Prostate gland (tissue), 2 donors: ENCODE results near the gene GTPBP6. TPM values are rescaled to one million over a fixed set of nuclear protein-coding genes. Genes with fewer than 3 reads are reported as not detected.
"Not testable (repeated sequence)": the region's sequence is repeated elsewhere in the genome, so short reads cannot be mapped to it uniquely, and the experiment has no call there.

Experiments used
- DNase-seq: peaks from one replicate; pipeline ENCODE4 v3.0.0-alpha.2; 2019; ENCODE audit warnings: low spot score
- H3K27ac ChIP-seq, 2 donors: fragments of 200-600 bp; sonication (generic); 2 replicates each; pipeline ENCODE4 v1.5.1; 2017 to 2019
- H3K27me3 ChIP-seq: fragments of 200-600 bp; sonication (generic); replicated peaks from 2 replicates; pipeline ENCODE4 v1.5.1; 2019; ENCODE audit not compliant: insufficient read depth
- H3K36me3 ChIP-seq, 2 donors: fragments of 200-600 bp; sonication (generic); 1 replicate in 1 of 2; 2 replicates in 1 of 2; pipeline versions ENCODE4 v1.5.1 to v1.8.1; 2017 to 2019
- H3K4me1 ChIP-seq: fragments of 200-600 bp; sonication (generic); replicated peaks from 2 replicates; pipeline ENCODE4 v1.5.1; 2019
- H3K4me3 ChIP-seq, 2 donors: fragments of 200-600 bp; sonication (generic); 2 replicates each; pipeline ENCODE4 v1.5.1; 2017 to 2019
- H3K9me3 ChIP-seq: fragments of 200-600 bp; sonication (generic); 2 replicates; pipeline ENCODE4 v1.5.1; 2017
- CTCF ChIP-seq, 4 experiments: fragments of 200-600 bp in 2 of 4; fragments of 450-650 bp in 2 of 4; sonication (generic) in 2 of 4; IDR thresholded peaks; 1 replicate in 3 of 4; 2 replicates in 1 of 4; pipeline ENCODE4 v1.5.1; 2016 to 2019; ENCODE audit warnings: antibody characterized with exemption in 4 of 4, mild to moderate bottlenecking in 2 of 4, moderate library complexity in 2 of 4
- POLR2A ChIP-seq: fragments of 450-650 bp; IDR thresholded peaks from one replicate; pipeline ENCODE4 v1.6.1; 2016; ENCODE audit warnings: antibody characterized with exemption, mild to moderate bottlenecking
- POLR2AphosphoS5 ChIP-seq: sonication (generic); formaldehyde crosslinking; IDR thresholded peaks from one replicate; pipeline ENCODE4 v1.6.1; 2017; ENCODE audit warnings: antibody characterized with exemption
- WGBS: methylation state at CpG from one replicate; pipeline ENCODE4 v1.1.5; 2018; 5-methylcytosine and 5-hydroxymethylcytosine counted together
- intact Hi-C: fragments of 100-400 bp; cut with DNase I; formaldehyde crosslinking; loops from one replicate; pipeline ENCODE4 v1.14.2; 2022
- total RNA-seq, 2 donors: library from RNA; depleted of rRNA; stranded (reverse); fragments of >200 nt; gene quantifications; one replicate each; pipeline ENCODE4 v1.1.0, GENCODE V29; 2016

The GTPBP6 gene
- total RNA-seq, 2 donors from 2014 or later: 43.9 to 69.6 TPM

DNA sequence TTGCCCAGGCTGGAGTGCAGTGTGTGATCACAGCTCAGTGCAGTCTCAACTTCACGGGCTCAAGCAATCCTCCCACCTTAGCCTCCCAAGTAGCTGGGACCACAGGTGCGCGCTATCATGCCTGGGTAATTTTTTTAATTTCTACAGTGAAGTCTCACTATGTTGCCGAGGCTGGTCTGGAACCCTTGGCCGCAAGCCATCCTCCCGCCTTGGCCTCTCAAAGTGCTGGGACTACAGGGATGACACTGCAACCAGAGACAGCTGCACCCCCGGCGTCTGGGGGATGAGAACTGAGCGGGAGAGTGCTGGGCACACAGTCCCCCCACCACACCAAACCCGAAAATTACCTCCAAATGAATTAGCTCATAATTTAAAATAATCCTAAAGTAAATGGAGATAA lies 33.1 kb upstream of the GTPBP6 start:
- WGBS: 92% methylated on average over 10 of the region's 10 CpGs
- intact Hi-C loops: no loop called here
- H3K27me3 ChIP-seq: no peaks in the 10 kb centered on the region
- no peaks in the 10 kb centered on the region for H3K9me3 ChIP-seq
- H3K4me3 ChIP-seq: no peak overlapping the region
- no peak for DNase-seq
- H3K36me3 ChIP-seq: no peaks in the 10 kb centered on the region
- H3K4me1 ChIP-seq: no peaks in the 10 kb centered on the region
- TF ChIP-seq CTCF (IDR thresholded peaks at IDR 0.05) (no peak), POLR2A (no peak), POLR2AphosphoS5 (no peak)
- H3K27ac ChIP-seq: no peak overlapping the region

DNA sequence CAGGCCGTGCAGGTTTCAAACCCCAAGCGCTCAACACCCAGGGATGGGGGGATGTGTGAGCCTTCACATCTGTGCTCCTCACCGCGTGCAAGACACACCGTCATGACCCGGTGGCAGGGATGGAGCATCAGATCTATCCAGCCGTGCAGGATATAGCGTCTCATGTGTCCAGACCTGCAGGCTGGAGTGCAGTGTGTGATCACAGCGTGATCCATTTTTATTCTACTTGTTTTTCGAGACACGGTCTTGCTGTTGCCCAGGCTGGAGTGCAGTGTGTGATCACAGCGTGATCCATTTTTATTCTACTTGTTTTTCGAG lies 32.7 kb upstream of the GTPBP6 start:
- DNase-seq, intact Hi-C loops, H3K9me3 ChIP-seq, H3K4me3 ChIP-seq, H3K27me3 ChIP-seq, H3K4me1 ChIP-seq, H3K36me3 ChIP-seq, H3K27ac ChIP-seq: not testable (repeated sequence)
- 92% methylated on average over 13 of the region's 13 CpGs for WGBS

GRCh38 chrX:350534-351323 lies 32.1 kb upstream of the GTPBP6 start:
- no peaks in the 10 kb centered on the region for H3K9me3 ChIP-seq
- TF ChIP-seq POLR2A (no peak), CTCF (IDR thresholded peaks at IDR 0.05) (no peak), POLR2AphosphoS5 (no peak)

GRCh38 chrX:350148-350533 lies 31.5 kb upstream of the GTPBP6 start:
- no peak for TF ChIP-seq POLR2AphosphoS5
- intact Hi-C loops: no loop called here
- no peaks in the 10 kb centered on the region for H3K9me3 ChIP-seq
- H3K27ac ChIP-seq: no peak overlapping the region
- no peaks in the 10 kb centered on the region for H3K27me3 ChIP-seq
- no peak overlapping the region for H3K4me3 ChIP-seq
- H3K36me3 ChIP-seq: no peaks in the 10 kb centered on the region
- no peak for DNase-seq
- 92% methylated on average over 20 of the region's 20 CpGs for WGBS
- H3K4me1 ChIP-seq: no peaks in the 10 kb centered on the region

More at GRCh38 chrX:350534-351323, 32.1 kb upstream of the GTPBP6 start:
- Histone ChIP-seq H3K27me3 (no peaks in the 10 kb centered on the region), H3K27ac (no peak overlapping the region), H3K4me1 (no peaks in the 10 kb centered on the region), H3K4me3 (no peak overlapping the region), H3K36me3 (no peaks in the 10 kb centered on the region)
- intact Hi-C loops: no loop called here
- WGBS: 96% methylated on average over 61 of the region's 61 CpGs
- DNase-seq: no peak

GRCh38 chrX:349702-350101 lies 31.1 kb upstream of the GTPBP6 start:
- TF ChIP-seq CTCF (IDR thresholded peaks at IDR 0.05) (no peak), POLR2A (no peak), POLR2AphosphoS5 (no peak)
- no peaks in the 10 kb centered on the region for H3K27me3 ChIP-seq
- no peak for DNase-seq
- H3K27ac ChIP-seq: no peak overlapping the region
- H3K4me1 ChIP-seq: no peaks in the 10 kb centered on the region
- no peak overlapping the region for H3K4me3 ChIP-seq
- no peaks in the 10 kb centered on the region for H3K9me3 ChIP-seq
- intact Hi-C loops: no loop called here
- H3K36me3 ChIP-seq: no peaks in the 10 kb centered on the region
- WGBS: 83% methylated on average over 10 of the region's 10 CpGs

DNA sequence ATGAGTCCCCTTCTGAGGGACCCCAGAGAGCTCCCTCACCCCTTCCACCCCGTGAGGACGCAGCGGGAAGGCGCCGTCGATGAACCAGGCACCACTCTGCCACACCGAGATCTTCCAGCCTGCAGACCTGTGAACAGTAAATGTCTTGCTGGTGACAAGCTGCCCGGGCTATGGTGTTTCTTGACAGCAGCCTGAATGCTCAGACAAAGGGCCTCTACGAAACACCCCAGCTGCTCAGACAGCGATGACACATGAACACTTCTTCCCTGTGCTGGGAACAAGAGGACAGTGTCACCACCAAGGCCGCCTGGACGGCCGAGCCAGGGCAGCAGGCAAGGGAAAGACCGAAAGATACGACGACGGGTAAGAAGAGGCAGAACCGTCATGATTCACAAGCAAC lies 30.6 kb upstream of the GTPBP6 start:
- intact Hi-C loops: no loop called here
- H3K36me3 ChIP-seq: no peaks in the 10 kb centered on the region
- no peak for DNase-seq
- TF ChIP-seq POLR2AphosphoS5 (no peak), POLR2A (no peak), CTCF (IDR thresholded peaks at IDR 0.05) (no peak)
- WGBS: 94% methylated on average over 15 of the region's 18 CpGs
- H3K27ac ChIP-seq: no peak overlapping the region
- H3K4me3 ChIP-seq: no peak overlapping the region
- no peaks in the 10 kb centered on the region for H3K4me1 ChIP-seq
- no peaks in the 10 kb centered on the region for H3K27me3 ChIP-seq
- H3K9me3 ChIP-seq: no peaks in the 10 kb centered on the region
